ENCODE results near the gene KRT14.
"Not testable (repeated sequence)": the region's sequence is repeated elsewhere in the genome, so short reads cannot be mapped to it uniquely, and the experiment has no call there.

KRT14 gene

DNA sequence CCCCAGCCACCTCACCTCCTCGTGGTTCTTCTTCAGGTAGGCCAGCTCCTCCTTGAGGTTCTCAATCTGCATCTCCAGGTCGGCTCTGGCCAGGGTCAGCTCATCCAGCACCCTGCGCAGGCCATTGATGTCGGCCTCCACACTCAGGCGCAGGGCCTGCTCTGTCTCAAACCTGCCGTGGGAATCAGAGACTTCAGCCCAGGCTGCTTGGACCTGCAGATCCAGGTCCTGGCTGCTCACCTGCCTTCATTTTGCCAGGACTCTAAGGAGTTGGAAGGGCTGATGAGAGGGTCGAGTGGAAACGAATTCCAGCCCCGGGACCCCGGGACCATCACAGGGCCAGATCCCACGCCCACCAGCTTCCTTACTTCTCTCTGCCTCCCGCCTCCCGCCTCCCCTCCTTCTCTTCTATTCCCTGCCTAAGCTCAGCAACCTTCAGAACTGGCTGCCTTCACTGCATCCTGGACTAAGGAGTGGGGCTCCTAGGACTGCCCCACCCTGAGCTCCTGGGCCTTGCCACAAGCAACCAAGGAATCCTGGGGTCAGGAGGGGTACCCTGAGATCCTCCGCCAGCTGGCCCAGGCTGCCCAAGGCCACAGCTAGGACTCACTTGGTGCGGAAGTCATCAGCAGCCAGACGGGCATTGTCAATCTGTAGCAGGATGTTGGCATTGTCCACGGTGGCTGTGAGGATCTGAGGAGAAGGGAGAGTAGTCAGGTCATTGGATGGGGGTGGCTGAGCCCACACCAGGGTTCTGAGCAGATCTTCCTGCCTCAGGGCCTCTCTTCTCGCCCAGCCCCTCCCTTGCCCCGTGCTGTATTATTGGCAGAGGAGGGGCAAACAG, 35.9 kb upstream of the KRT14 start:
- not testable (repeated sequence) for DNase-seq

DNA sequence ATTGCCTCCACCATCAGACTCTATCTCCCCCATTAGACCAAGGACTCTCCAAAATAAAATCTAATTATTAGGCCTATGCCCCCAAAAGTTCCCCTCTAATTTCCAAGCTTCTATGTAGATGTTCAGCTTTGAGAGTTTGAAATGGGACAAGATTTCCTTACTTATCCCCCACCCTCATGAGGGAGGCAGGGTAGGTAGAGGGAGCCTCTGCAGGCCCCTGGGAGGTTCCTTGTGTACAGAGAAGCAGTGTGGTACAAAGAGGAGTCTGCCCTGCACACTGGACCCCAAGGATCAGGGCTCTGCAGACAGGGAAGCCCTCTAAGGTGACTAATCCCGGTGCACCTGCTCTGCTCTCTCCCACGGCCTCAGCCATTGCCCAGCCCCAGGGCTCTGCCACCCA, 35.2 kb upstream of the KRT14 start:
- no peak for DNase-seq

DNA sequence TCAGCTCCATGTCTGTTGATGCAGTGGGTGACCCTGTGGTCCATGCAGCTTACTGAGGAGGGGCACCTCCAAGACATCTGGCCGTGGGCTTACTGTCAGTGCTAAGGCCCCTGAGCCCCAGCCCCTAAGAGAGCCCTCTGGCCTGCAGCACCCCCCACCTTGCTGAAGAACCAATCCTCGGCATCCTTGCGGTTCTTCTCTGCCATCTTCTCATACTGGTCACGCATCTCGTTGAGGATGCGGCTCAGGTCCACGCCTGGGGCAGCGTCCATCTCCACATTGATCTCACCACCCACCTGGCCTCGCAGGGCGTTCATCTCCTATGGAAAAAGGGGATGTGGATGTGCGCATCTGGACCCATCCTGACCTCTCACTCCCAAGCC, 34.7 kb upstream of the KRT14 start:
- DNase-seq: not testable (repeated sequence)

DNA sequence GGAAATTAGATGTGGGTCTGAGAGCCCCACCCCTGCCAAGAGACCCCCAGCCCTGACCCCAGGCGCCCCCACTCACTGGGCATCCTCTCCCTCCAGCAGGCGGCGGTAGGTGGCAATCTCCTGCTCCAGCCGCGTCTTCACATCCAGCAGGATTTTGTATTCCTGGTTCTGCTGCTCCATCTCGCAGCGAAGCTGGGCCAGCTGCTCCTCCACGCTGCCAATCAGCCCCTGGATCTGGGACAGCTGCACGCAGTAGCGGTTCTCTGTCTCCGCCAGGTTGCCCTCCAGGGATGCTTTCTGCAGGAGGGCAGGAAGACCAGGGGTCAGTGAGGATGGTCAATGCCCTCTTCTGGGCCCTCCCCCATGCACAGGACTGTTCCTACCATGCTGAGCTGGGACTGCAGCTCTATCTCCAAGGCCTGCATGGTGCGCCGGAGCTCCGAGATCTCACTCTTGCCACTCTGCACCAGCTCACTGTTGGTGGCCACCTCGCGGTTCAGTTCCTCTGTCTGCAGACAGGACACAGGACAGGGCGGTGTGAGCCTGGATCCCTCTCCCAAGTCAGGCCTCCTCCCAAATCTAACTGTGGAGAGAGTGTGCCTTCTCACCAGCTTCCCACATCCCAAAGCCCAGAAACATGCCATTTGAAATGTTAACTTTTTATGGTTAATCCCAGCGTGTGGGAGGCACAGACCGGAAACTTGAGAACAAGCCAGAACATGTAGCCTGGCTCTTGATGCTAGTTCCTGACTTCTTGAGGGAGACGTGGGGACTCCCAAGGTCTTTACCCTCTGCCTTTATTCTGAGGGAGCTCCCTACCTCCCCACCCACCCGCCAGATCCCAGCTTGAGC, 34.1 kb upstream of the KRT14 start:
- no peak for DNase-seq

DNA sequence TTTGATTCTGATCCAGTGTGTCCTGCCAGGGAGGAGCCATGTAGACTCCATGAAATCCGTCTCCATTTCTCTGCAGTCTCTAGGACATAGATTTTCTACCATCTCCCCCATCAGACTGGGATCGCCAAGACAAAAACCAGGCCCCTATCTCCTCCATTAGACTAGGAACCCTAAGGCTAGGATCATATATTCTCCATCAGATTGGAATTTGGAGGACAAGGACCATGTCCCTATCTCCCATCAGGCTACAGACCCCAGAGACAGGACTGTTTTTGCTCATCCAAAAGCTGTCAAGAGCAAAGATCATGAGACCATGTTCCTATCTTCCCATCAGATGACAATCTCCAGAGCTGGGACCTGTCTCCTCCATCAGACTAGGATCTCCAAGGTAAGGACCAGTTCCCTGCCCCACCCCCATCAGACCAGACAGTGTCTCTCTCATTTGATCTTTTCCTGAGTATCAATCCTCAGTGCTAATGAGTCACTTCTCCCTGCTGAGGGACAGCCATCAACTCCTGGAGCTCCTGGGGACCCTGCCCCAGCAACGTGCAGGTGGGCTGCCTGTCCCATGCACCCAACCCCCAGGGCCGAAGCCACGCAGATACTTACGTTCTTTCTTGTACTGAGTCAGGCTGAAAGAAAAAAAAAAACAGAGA, 33.4 kb upstream of the KRT14 start:
- not testable (repeated sequence) for DNase-seq

DNA sequence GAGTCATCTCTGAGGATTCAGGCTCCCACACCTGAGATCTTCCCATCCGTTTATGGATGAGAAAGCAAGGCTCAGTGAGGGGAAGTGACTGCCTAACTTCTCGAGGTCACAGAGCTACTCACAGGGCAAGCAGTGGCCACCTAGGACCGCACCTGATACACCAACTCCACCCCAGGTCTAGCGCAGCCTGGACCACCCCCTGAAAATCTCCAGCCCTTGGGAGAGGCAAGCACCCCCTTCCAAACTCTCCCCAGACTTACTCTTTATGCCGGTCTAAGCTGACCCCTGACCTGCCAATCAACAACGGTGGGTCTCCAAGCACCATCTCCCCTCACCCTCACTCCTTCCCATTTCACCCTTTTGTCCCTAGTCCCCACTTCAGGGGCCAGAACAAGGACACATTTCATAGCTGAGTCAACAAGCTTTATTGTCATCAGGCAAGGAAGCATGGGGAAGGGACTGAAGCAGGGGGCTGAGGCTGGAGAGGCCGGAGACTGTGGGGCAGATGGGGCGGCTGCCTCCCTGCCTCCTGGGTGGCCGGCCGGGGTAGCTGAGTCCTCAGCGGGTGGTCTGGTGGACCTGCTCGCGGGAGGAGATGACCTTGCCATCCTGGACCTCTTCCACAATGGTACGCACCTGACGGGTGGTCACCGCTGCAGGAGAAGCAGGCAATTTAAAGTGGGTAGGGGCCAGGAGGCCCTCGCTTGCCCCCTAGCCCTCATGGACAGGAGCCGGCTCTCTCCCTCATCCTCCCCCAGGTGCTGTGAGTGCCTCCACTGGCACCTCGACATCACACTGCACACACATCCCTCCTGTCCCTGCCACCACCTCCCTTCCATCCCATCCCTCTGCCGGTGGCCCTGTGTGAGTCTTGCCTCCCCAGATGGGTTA, 32.6 kb upstream of the KRT14 start:
- no peak for DNase-seq

DNA sequence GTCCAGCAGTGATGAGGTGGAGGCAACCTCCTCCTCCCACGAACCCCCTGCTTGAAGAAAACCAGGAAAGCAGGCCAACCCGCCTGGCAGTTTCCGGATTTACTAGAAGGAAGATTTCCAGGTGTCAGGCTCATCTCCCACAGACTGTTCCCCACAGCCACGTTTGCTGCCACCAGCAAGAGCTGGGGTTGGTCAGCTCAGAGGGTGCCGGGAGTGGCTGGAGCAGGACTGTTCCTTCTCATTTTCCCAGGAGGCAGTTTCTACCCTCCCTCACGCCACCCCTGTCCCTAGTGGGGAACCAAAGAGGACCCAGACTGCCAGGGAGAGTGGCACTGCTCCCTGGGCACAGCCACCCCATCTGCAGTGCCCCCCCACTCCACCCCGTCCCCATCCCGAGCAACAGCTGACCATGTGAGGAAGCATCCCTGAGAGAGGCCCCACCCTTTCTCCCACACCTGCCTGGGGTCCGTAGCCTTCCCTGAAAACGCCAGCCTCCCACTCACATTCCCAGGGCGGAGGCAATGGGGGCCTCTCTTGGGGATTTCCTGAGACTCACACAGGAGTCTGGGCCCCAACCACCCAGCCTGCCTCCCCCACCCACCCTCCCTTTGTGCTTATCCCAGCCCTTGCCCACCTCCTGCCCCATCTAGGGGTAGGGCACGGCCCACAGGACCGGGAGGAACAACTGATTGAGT, 31.8 kb upstream of the KRT14 start:
- DNase-seq: no peak

DNA sequence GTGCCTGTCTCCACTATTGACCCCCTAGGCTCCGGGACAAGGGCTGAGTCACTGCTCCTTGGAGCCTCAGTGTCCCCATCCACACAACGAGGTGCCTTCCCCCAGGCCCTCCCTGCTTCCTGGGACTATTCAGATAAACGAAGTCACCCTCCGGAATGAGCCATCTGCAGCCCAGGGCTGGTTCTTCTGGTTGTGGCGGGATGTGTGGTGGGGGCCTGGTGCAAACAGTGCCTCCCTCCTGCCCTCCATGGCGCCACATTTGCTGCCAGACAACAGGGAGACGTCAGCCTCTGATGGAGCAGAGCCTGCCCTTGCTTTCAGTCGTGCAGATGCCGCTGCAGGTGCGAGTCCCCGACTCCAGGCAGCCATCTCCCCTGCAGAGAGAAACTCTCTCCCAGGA, 31.0 kb upstream of the KRT14 start:
- DNase-seq: no peak

DNA sequence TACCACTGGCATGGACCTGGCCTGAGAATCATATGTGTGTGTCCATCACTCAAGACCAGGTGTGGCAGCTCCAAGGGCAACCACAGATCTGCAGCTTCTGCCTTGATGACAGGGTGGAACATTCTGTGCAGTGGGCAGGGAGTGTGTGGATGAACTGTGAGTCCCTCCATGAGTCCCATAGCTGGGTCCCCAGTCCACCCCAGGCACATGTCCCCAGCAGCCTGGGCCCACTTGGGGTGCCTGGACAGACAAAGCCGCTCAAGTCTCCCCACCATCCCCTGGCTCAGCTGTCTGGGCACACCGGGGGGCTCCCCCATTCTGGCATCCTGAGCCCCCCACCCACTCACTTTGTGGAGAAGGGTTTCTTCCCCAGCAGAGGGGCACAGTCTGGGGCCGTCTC, 30.4 kb upstream of the KRT14 start:
- no peak for DNase-seq

DNA sequence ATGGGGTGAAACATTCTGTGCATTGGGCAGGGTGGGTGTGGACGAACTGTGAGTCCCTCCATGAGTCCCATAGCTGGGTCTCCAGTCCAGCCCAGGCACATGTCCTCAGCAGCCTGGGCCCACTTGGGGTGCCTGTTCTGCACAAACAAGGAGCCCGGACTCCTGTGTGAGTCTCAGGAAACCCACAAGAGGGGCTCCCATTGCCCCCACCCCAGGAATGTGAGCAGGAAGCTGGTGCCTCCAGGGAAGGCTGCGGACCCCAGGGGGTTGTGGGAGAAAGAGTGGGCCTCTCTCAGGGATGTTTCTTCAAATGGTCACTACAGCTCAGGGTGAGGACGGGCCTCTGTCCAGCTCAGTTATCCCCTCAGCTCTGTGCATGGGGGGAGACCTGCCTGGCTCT, 29.8 kb upstream of the KRT14 start:
- not testable (repeated sequence) for DNase-seq

DNA sequence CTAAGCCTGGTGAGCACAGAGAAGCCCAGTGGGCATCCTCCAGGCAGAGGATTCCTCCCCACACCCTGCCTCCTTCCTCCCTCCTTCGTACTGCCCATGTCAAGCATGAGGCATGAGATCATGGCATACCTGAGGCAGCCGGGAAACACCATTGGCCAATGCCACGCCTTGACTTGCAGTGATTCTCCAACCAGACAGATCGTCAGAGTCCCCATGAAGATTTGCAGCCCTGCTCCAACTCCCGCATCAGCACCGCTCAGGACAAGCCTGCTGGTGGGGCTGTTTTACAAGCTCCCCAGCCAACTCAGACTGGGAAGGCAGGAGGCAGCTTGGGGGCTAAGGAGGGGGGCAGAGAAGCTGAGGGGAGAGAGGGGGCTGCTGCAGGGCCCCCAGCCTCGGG, 28.8 kb upstream of the KRT14 start:
- DNase-seq: no peak

DNA sequence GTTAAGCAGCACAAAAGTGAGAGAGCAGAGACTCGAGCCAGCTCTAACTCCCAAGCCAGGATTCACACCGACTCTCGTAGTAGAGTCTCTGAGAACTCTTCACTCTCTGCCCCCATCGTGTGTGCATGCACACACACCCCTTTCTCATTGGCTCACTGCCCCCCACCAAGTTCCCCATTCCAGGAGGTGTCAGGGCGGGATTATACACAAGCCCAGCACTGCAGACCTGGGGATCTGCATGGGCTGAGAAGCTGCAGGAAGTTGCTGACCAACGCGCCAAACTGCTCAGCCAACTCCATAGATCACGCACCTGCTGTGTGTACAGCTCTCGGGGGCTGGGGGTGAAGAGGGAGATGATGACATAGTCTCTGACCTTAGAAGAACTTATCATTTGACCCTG, 28.1 kb upstream of the KRT14 start:
- DNase-seq: not testable (repeated sequence)

DNA sequence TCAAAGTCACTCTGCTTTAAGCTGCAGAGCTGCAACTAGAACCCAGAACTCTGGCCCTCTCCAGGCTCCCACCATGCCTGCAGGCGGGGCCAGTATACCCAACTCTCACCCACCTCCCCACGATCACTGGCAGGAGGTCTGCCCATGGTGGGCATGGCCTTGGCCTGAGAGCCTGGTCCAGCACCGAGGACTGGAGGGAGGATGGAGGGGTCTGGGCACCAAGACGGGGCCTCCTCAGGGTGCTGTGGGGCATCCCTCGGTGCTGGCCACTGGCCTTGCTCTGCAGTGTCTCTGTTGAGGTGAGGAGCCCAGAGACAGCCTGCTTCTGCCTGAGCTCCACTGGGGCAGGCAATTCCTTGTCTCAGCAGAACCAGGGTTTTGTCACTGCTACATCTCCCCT, 27.4 kb upstream of the KRT14 start:
- no peak for DNase-seq

DNA sequence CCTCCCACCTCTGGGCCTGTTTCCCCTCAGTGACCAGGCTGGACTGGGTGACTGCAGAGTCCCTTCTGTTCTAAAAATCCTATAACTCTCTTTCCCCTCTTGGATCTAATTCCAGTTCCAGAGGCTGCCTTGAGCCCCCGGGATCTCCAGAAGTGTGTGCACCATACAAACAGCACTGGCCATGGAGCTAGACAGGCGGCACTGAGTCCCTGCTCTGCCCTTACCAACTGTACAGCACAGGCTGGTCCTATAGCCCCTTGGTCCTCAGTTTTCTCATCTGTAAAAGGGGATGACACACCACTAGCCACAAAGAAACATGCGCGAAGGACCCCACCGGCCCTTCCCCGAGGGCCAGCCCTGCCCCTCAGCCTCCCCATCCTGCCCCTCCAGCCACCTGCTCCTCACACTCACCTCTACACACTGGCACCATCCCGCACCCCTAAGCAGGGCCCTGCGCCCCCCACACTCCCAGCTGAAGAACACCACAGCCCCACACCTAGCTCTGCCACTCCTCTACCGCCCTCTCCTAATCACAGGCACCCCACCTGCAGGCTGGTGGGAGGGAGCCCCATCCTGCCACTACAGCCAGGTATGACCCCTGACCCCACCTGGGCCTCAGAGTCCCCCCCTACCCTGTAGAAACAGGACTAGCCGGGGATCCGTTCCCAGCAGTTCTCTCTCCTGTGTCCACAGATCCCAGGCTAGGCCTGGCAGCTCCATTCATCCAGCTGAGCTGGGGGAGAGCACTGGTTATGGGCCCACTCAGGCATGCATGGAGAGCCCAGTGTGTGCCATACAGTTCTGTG, 26.8 kb upstream of the KRT14 start:
- no peak for DNase-seq

DNA sequence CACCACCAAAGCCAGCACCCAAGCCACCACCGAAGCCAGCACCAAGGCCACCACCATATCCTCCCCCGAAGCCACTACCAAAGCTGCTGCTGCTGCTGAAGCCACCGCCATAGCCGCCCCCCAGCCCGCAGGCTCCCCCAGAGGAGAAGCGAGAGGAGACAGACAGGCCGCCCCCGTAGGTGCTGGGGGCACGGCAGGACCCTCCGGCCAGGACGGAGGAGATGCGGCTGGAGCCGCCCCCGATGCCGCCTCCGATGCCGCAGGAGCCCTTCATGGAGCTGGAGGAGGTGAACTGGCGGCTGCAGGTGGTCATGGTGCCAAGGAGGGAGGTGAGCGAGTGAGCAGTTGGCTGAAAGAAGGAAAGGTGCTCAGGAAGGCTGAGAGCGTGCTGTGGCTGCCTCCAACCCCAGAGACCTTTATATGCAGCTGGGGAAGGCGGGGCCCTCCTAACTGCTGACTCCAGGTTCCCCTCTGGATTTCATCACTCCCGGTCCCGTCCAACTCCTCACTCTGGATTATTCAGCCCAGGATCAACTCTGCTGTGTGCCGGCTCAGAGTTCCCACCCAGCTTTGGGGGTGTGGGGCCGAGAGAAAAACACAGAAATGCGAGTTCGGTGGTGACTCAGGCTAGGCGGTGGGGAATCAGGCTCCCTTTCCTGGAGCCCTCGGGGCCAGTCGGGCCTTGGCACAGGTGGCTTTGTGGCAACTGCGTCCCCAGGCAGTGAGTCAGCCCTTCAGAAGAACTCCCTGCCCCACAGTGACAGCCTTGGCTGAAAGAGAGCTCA, 25.9 kb upstream of the KRT14 start, which contains the start of gene KRT16:
TSS of gene KRT16 (minus strand) at position 392 of the 785 bp plus-strand sequence. CDS start at position 313, 79 bp downstream.
- peak; percentile 85 for DNase-seq

DNA sequence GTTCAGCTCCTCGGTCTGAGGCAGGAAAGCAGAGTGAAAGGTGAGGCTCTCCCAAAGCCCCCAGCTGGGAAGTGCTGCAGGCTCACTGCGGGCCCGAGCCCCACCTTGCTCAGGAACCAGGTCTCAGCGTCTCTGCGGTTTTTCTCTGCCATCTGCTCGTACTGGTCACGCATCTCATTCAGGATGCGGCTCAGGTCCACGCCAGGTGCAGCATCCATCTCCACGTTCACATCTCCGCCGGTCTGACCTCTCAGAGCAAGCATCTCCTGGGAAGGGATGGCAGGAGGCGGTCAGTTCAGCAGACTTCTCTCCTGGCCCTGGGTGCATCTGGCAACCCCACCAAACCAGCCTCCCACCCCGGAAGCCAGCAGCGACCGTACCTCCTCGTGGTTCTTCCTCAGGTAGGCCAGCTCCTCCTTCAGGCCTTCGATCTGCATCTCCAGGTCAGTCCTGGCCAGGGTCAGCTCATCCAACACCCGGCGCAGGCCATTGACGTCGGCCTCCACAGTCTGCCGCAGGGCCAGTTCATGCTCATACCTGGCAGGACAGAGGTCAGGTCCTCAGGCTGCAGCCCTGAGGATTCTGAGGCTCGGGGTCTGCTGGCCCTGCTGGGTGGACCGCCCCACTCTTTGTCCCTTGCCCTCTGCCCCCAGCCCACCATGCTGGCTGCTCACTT, 24.4 kb upstream of the KRT14 start:
- DNase-seq: no peak

DNA sequence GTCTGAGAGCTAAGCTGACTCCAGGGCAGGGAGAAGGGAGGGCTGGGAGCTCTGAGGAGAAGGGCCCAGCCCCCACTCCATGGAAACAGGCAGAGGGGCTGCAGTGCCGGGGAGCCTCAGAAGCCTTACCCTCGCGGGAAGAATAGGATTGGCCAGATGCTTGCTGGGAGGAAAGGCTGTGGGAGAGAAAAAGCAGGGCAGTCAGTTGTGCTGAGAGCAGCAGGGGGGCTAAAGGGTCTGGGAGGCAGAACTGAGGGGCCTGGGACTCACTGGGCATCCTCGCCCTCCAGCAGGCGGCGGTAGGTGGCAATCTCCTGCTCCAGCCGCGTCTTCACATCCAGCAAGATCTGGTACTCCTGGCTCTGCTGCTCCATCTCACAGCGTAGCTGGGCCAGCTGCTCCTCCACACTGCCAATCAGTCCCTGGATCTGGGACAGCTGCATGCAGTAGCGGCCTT, 23.4 kb upstream of the KRT14 start:
- not testable (repeated sequence) for DNase-seq

DNA sequence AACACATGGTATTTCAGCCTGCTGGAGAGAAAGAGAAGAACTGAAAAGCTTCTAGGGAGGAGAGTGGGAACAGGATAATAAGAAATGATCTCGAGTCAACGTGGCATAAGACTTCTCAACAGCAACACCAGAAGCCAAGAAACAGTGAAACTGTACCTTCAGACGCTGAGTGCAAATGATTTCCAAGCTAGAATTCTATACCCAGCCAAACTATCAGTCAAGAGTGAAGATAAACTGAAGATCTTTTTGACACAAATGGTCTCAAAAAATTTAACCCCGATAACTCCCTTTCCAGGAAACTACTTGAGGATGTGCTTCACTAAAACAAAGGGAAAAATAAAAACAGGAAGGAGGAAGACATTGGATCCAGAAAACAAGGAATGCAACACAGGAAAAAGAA, 20.2 kb upstream of the KRT14 start:
- not testable (repeated sequence) for DNase-seq

DNA sequence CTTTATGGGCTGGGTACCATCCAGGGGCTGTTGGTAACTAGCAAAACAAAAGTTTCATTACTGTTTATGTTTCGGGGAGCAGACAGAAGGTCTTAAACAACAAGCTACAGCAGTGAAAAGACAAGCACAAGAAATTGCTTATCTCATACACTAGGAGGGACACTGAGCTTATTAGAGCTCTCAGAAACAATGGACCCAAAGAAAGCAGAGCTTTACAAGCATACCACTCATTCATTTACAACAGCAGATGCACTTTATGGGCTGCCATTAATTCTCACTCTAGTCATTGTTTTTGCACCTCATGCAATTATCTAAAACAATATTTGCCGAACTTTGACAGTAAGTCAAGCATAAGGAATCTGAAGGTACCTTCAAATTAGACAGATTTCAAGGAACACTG, 15.8 kb upstream of the KRT14 start:
- no peak for DNase-seq

Measured in T1000 (cell line).